Peyer's patch (tissue), 4 donors: ENCODE results near the gene SLC22A23. TPM values are rescaled to one million over a fixed set of nuclear protein-coding genes. Genes with fewer than 3 reads are reported as not detected.

ENCODE experiments used
- DNase-seq, 3 donors: peaks; one replicate each; pipeline ENCODE4 v3.0.0-alpha.2; 2017 to 2019
- H3K27ac ChIP-seq, 4 donors: fragments of 200-600 bp; sonication (generic); one replicate each; pipeline ENCODE4 v1.5.1; 2016 to 2019
- H3K27me3 ChIP-seq, 2 donors: fragments of 200-600 bp; sonication (generic); one replicate each; pipeline ENCODE4 v1.5.1; 2019
- H3K36me3 ChIP-seq, 3 donors: fragments of 200-600 bp; sonication (generic); one replicate each; pipeline ENCODE4 v1.5.1; 2016 to 2019
- H3K4me1 ChIP-seq, 4 donors: fragments of 200-600 bp; sonication (generic); one replicate each; pipeline ENCODE4 v1.5.1; 2016 to 2019
- H3K4me3 ChIP-seq, 4 donors: fragments of 200-600 bp; sonication (generic); 1 replicate in 3 of 4; 2 replicates in 1 of 4; pipeline ENCODE4 v1.5.1; 2016 to 2019; ENCODE audit warnings: mild to moderate bottlenecking in 1 of 4
- H3K9me3 ChIP-seq, 4 donors: fragments of 200-600 bp; sonication (generic); one replicate each; pipeline ENCODE4 v1.5.1; 2016 to 2019; ENCODE audit warnings: mild to moderate bottlenecking in 1 of 4
- POLR2A ChIP-seq, 2 donors: fragments of 450-650 bp; IDR thresholded peaks; one replicate each; pipeline ENCODE4 v1.5.1; 2017; ENCODE audit warnings: antibody characterized with exemption in 2 of 2, mild to moderate bottlenecking in 2 of 2, moderate library complexity in 2 of 2
- total RNA-seq, 4 donors: library from RNA; depleted of rRNA; stranded (reverse); fragments of >200 nt; gene quantifications; one replicate each; pipeline ENCODE4 v1.1.0, GENCODE V29; 2016
- TF ChIP-seq, protein P1 (sequence below), 6 experiments: fragments of 450-650 bp in 4 of 6; fragments of 200-600 bp in 2 of 6; sonication (generic) in 1 of 6; IDR thresholded peaks; one replicate each; pipeline ENCODE4 v1.5.1; 2017 to 2019; ENCODE audit warnings: antibody characterized with exemption in 6 of 6, mild to moderate bottlenecking in 3 of 6, moderate library complexity in 1 of 6

The SLC22A23 gene
- total RNA-seq, 4 donors from 2014 or later, result 22.3 to 145 (median 91.6) TPM

DNA sequence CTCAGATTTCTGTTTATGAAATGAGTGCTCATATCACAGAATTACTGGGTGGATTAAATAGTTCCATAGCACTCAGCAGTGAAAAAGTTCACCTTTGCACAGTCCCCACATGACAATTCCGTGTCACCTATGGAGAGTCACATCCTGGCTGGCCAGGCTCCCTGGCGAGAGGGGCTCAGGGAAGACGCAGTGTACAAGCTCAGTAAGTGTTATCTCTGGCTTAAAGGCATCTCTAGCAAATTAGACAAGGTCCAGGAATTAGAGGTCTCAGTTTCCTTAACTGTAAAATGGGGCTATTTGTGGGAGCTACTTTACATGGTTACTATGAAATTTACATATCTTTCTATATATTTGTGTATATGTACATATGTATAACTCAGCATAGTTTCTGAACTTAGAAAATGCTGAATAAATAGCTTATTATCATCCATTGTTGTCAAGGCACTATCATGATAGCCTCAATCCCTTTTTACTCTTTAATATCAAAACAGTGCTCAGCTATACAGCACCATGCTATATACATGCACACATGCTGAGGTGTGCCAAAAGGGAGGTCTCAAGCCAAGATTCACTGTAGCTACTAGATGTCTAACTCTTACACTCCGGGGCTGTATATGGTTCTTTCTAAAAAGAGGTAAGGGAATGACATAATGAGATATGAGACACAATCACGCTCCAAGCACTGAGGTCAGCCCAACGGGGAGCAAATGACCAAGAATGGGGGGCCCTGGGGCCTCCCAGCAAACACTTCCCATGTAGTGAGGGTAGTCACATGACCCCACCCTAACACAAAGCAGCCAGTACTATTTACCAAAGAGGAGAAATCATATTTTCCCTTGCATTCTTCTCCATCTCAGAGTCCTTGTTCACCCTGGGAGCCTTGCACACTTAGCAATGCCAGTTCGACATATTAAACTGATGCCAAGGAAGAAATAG is 59.4 kb downstream of the SLC22A23 start:
- Histone ChIP-seq H3K27me3 (no peaks in the 10 kb centered on the region), H3K36me3 (no peaks in the 10 kb centered on the region), H3K27ac (peak overlapping the region in 2 of 4 donors; percentile 9 to 29), H3K9me3 (no peaks in the 10 kb centered on the region), H3K4me1 (peaks cover 0 to 68% (median under 1%) of the 10 kb centered on the region in 4 donors), H3K4me3 (no peak overlapping the region)
- TF ChIP-seq POLR2A (IDR thresholded peaks at IDR 0.05), result no peak
- TF ChIP-seq, protein P1, sequence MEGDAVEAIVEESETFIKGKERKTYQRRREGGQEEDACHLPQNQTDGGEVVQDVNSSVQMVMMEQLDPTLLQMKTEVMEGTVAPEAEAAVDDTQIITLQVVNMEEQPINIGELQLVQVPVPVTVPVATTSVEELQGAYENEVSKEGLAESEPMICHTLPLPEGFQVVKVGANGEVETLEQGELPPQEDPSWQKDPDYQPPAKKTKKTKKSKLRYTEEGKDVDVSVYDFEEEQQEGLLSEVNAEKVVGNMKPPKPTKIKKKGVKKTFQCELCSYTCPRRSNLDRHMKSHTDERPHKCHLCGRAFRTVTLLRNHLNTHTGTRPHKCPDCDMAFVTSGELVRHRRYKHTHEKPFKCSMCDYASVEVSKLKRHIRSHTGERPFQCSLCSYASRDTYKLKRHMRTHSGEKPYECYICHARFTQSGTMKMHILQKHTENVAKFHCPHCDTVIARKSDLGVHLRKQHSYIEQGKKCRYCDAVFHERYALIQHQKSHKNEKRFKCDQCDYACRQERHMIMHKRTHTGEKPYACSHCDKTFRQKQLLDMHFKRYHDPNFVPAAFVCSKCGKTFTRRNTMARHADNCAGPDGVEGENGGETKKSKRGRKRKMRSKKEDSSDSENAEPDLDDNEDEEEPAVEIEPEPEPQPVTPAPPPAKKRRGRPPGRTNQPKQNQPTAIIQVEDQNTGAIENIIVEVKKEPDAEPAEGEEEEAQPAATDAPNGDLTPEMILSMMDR (IDR thresholded peaks at IDR 0.05), result no peak
- peak in 1 of 3 donors; percentile 49 for DNase-seq

DNA sequence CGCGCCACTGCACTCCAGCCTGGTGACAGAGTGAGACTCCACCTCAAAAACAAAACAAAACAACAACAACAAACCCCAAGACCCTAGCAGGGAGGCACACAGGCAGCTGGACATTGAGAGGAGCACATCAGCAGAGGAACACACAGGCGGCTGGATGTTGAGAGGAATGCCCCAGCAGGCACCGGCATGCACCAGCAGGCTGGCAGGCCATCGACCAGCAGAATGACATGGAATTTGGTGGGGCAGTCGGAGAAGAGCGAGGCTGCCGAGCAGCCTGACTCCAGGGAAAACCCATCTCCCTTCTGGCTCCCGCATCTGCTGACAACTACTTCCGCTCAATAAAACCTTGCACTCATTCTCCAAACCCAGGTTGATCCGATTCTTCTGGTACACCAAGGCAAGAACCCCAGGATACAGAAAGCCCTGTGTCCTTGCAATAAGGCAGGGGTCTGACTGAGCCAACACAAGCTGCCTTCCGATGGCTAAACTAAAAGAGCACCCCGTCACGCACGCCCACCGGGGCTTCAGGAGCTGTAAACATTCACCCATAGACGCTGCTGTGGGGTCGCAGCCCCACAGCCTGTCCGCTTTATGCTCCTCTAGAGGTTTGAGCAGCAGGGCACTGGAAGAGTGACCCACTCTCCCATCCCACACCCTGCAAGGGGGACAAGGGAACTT is 60.2 kb downstream of the SLC22A23 start:
- Histone ChIP-seq H3K36me3 (no peaks in the 10 kb centered on the region), H3K4me1 (peaks cover 0 to 69% (median 0%) of the 10 kb centered on the region in 4 donors), H3K27me3 (no peaks in the 10 kb centered on the region), H3K4me3 (no peak overlapping the region), H3K9me3 (no peaks in the 10 kb centered on the region), H3K27ac (peak overlapping the region in 2 of 4 donors; percentile 9 to 29)
- TF ChIP-seq POLR2A (IDR thresholded peaks at IDR 0.05), result no peak
- TF ChIP-seq, protein P1 (IDR thresholded peaks at IDR 0.05), result no peak
- peak in 1 of 3 donors; percentile 29 for DNase-seq

DNA sequence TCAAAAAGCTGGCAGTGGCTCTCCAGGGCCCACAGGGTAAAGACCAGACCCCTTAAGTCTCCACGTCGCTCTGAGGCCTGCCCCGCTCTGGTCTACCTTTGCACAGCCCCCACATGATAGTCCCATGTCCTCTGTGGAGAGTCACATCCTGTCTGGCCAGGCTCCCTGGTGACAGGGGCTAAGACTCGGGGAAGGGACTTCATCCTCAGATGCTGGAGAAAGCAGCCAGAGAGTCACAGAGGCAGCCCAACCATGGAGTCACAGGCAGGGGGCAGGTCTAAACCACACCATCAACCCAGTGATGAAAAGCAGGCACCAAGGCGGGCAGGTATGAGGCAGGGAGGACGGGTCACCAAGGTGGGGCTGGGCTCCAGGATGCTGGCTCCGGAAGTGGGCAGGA is 62.2 kb downstream of the SLC22A23 start:
- Histone ChIP-seq H3K4me1 (peaks cover 0 to 68% (median 0%) of the 10 kb centered on the region in 4 donors), H3K4me3 (no peak overlapping the region), H3K27ac (no peak overlapping the region), H3K36me3 (no peaks in the 10 kb centered on the region), H3K27me3 (no peaks in the 10 kb centered on the region), H3K9me3 (no peaks in the 10 kb centered on the region)
- TF ChIP-seq, protein P1 (IDR thresholded peaks at IDR 0.05), result no peak
- TF ChIP-seq POLR2A (IDR thresholded peaks at IDR 0.05), result no peak
- peak in 1 of 3 donors; percentile 21 for DNase-seq

DNA sequence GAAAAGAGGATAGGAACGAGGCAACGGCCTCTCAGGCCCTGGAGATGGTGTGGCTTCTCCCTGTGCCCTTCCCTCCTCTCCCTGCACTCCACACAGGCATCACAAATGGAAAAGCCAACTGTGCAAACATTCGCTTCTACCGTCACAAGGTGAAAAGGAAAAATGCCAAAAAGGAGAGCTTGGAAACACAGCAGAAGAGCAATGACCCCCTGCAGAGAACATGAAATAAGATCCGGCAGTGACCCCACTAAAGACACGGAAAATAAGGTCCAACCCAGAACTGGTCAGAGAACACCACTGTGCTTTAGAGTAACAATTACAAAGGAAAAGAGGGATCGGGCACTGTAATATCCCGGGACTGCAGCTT is 63.0 kb downstream of the SLC22A23 start:
- H3K27me3 ChIP-seq, result no peaks in the 10 kb centered on the region
- H3K4me1 ChIP-seq, result peaks cover 0 to 64% (median 0%) of the 10 kb centered on the region in 4 donors
- H3K36me3 ChIP-seq, result no peaks in the 10 kb centered on the region
- no peaks in the 10 kb centered on the region for H3K9me3 ChIP-seq
- peak in 1 of 3 donors; percentile 8 for DNase-seq
- no peak overlapping the region for H3K27ac ChIP-seq
- H3K4me3 ChIP-seq, result no peak overlapping the region
- no peak for TF ChIP-seq POLR2A (IDR thresholded peaks at IDR 0.05)
- TF ChIP-seq, protein P1 (IDR thresholded peaks at IDR 0.05), result no peak

DNA sequence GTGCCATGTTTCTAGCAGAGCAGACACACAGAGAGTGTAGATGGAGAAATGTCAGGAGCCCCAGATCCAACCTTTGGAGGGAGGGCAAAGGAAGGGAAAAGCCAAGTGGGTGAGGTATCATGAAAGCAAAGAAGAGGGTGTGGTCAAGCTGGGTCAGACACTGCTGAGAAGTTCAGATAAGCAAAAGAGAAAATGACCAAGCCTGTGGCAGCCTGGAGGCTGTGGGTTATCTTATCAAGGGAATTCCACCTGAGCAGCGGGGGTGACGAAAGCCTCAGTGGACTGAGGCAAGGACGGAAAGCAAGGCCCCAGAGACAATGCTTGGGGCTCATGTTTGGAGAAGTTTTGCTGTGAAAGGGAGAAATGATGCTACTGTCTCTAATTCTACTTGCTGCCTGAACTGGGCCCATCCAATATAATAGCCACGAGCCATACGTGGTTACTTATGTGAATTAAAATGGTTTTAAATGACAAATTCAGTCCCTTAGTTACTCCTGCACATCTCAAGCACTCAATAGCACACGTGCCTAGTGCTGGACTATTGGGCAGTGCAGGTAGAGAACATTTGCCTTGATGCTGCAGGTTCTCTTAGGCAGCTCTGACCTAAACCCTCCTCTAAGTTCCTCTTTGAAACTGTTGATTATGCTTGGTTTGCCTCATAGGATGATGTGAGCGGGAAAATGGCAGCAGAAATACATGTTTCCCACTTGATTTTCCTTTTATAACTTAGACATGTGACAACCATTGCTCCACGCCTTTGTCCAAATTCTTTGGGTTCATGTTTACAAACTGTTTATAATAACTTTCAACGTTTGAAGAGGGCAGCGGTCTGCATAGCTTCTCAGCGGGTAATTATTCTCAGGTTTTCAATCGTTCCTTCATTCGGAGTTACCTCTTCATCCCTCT is 63.7 kb downstream of the SLC22A23 start:
- DNase-seq, result peak in 1 of 3 donors; percentile 57
- Histone ChIP-seq H3K4me1 (peaks cover 0 to 57% (median 0%) of the 10 kb centered on the region in 4 donors), H3K27ac (peak overlapping the region in 2 of 4 donors; percentile 29 to 64)

More for the DNA sequence above, 63.7 kb downstream of the SLC22A23 start:
- Histone ChIP-seq H3K4me3 (no peak overlapping the region), H3K9me3 (no peaks in the 10 kb centered on the region), H3K36me3 (no peaks in the 10 kb centered on the region), H3K27me3 (no peaks in the 10 kb centered on the region)
- TF ChIP-seq, protein P1 (IDR thresholded peaks at IDR 0.05), result no peak
- no peak for TF ChIP-seq POLR2A (IDR thresholded peaks at IDR 0.05)
